B cell (primary cell): ENCODE results near the gene KRTAP20-3. TPM values are rescaled to one million over a fixed set of nuclear protein-coding genes. Genes with fewer than 3 reads are reported as not detected.

Source experiments
- ATAC-seq: fragments of 200-7000 bp; cut with Tn5 transposase; one replicate; pipeline ENCODE4 v1.10.0; 2021; ENCODE audit warnings: low read depth, mild to moderate bottlenecking, moderate number of reproducible peaks, moderate library complexity
- CTCF ChIA-PET: fragments of 350-600 bp; sonication (Branson Sonifier 250); formaldehyde crosslinking; loops from one replicate; lab custom pipeline; 2021; ENCODE audit warnings: antibody characterized with exemption, inconsistent platforms; lab: Charles Lee
- POLR2A ChIA-PET: fragments of 350-600 bp; sonication (Branson Sonifier 250); formaldehyde crosslinking; loops from one replicate; lab custom pipeline; 2021; ENCODE audit warnings: antibody characterized with exemption; lab: Charles Lee
- DNase-seq: peaks from one replicate; pipeline ENCODE4 v3.0.0; 2013
- H2AFZ ChIP-seq: 2 replicates; pipeline ENCODE4 v1.6.1; 2012; ENCODE audit warnings: mild to moderate bottlenecking, low read depth, low read length; ENCODE audit not compliant: insufficient read depth, poor library complexity, severe bottlenecking
- H3K27ac ChIP-seq, 2 donors: 1 replicate in 1 of 2; 2 replicates in 1 of 2; pipeline ENCODE4 v1.5.1; 2012 to 2013; ENCODE audit warnings: low read length in 2 of 2, mild to moderate bottlenecking in 2 of 2, moderate library complexity in 1 of 2
- H3K27me3 ChIP-seq, 4 experiments: fragments of 200-600 bp in 1 of 4; sonication (generic) in 1 of 4; replicated peaks in 1 of 4; 1 replicate in 2 of 4; 2 replicates in 2 of 4; pipeline versions ENCODE4 v1.6.1 to v1.7.0; 2013 to 2016; ENCODE audit warnings: low read length in 3 of 4, mild to moderate bottlenecking in 2 of 4, mixed read lengths in 1 of 4, moderate library complexity in 1 of 4; ENCODE audit not compliant: insufficient read depth in 4 of 4, control insufficient read depth in 3 of 4; ENCODE audit errors: control extremely low read depth in 1 of 4
- H3K36me3 ChIP-seq, 2 experiments: replicated peaks in 1 of 2; 1 replicate in 1 of 2; 2 replicates in 1 of 2; pipeline versions ENCODE4 v1.6.1 to v1.7.1; 2013; ENCODE audit warnings: low read length in 1 of 2; ENCODE audit not compliant: insufficient read depth in 2 of 2, control insufficient read depth in 1 of 2; ENCODE audit errors: control extremely low read depth in 1 of 2, extremely low read depth in 1 of 2
- H3K4me1 ChIP-seq, 2 donors: fragments of 200-600 bp in 1 of 2; sonication (generic) in 1 of 2; 1 replicate in 1 of 2; 2 replicates in 1 of 2; pipeline versions ENCODE4 v1.5.1 to v1.6.1; 2013 to 2017; ENCODE audit warnings: low read length in 2 of 2; ENCODE audit not compliant: control insufficient read depth in 2 of 2, insufficient read depth in 2 of 2
- H3K4me2 ChIP-seq: replicated peaks from 2 replicates; pipeline ENCODE3; 2012; ENCODE audit warnings: mild to moderate bottlenecking, low read depth, low read length; ENCODE audit not compliant: poor library complexity, severe bottlenecking
- H3K4me3 ChIP-seq, 5 experiments: fragments of 200-600 bp in 1 of 5; sonication (generic) in 1 of 5; 1 replicate in 3 of 5; 2 replicates in 2 of 5; pipeline versions ENCODE4 v1.5.1 to v1.7.0; 2011 to 2016; ENCODE audit warnings: low read length in 4 of 5, mild to moderate bottlenecking in 4 of 5, low read depth in 2 of 5, control low read depth in 1 of 5, moderate library complexity in 1 of 5; ENCODE audit not compliant: insufficient read depth in 1 of 5; ENCODE audit errors: control extremely low read depth in 1 of 5, extremely low read depth in 1 of 5
- H3K79me2 ChIP-seq: fragments of 200-600 bp; sonication (generic); one replicate; pipeline ENCODE4 v1.6.0; 2016; ENCODE audit warnings: low read length; ENCODE audit not compliant: control insufficient read depth, insufficient read depth
- H3K9ac ChIP-seq: fragments of 200-600 bp; sonication (generic); 2 replicates; pipeline ENCODE4 v1.6.1; 2017; ENCODE audit warnings: mild to moderate bottlenecking, low read length, moderate library complexity
- H3K9me3 ChIP-seq, 3 donors: one replicate each; pipeline versions ENCODE4 v1.6.1 to v1.7.1; 2013; ENCODE audit warnings: low read length in 2 of 3; ENCODE audit not compliant: control insufficient read depth in 2 of 3, insufficient read depth in 1 of 3; ENCODE audit errors: control extremely low read depth in 1 of 3
- H4K20me1 ChIP-seq: 2 replicates; pipeline ENCODE4 v1.6.0; 2012; ENCODE audit warnings: mild to moderate bottlenecking, low read length; ENCODE audit not compliant: insufficient read depth, control insufficient read depth, poor library complexity, severe bottlenecking
- H3K27ac Mint-ChIP-seq: one replicate; pipeline ENCODE4 v1.8.0; 2021; ENCODE audit warnings: mixed read lengths
- H3K27me3 Mint-ChIP-seq: one replicate; pipeline ENCODE4 v1.8.0; 2021; ENCODE audit warnings: mixed read lengths
- H3K4me1 Mint-ChIP-seq: one replicate; pipeline ENCODE4 v1.8.0; 2021; ENCODE audit warnings: mixed read lengths
- H3K4me3 Mint-ChIP-seq: one replicate; pipeline ENCODE4 v1.8.0; 2021; ENCODE audit warnings: mixed read lengths
- H3K9me3 Mint-ChIP-seq: one replicate; pipeline ENCODE4 v1.8.0; 2022; ENCODE audit warnings: mixed read lengths; ENCODE audit not compliant: insufficient read depth
- CTCF ChIP-seq: fragments of 200-600 bp; IDR thresholded peaks from one replicate; pipeline ENCODE4 v1.8.0; 2022; ENCODE audit warnings: antibody characterized with exemption, mild to moderate bottlenecking
- EZH2 ChIP-seq: IDR thresholded peaks from 2 replicates; pipeline ENCODE4 v1.6.1; 2012; ENCODE audit warnings: borderline replicate concordance, low read depth, mild to moderate bottlenecking, moderate library complexity, low read length; ENCODE audit not compliant: insufficient read depth, poor library complexity, severe bottlenecking
- WGBS: methylation state at CpG from one replicate; pipeline ENCODE4 v1.1.5; 2013; ENCODE audit warnings: missing lambda C conversion rate; ENCODE audit not compliant: insufficient coverage; 5-methylcytosine and 5-hydroxymethylcytosine counted together
- intact Hi-C: fragments of 100-400 bp; cut with micrococcal nuclease; formaldehyde crosslinking; loops from one replicate; pipeline ENCODE4 v1.10.0; 2022
- polyA plus RNA-seq: library from polyadenylated mRNA; depleted of rRNA; stranded (reverse); fragments of >200 nt; gene quantifications from 2 replicates; pipeline ENCODE4 v1.2.3, GENCODE V29; 2012
- total RNA-seq, 2 donors: library from RNA; stranded (reverse); fragments of 120-200 nt in 1 of 2; gene quantifications; 1 replicate in 1 of 2; 2 replicates in 1 of 2; pipeline versions ENCODE4 v1.2.3 to v1.2.4, GENCODE V29; 2013 to 2022

The KRTAP20-3 gene
- total and polyA plus RNA-seq, 2 donors (not counting 1 experiment from before 2014, with no cell fraction given), result not detected

DNA sequence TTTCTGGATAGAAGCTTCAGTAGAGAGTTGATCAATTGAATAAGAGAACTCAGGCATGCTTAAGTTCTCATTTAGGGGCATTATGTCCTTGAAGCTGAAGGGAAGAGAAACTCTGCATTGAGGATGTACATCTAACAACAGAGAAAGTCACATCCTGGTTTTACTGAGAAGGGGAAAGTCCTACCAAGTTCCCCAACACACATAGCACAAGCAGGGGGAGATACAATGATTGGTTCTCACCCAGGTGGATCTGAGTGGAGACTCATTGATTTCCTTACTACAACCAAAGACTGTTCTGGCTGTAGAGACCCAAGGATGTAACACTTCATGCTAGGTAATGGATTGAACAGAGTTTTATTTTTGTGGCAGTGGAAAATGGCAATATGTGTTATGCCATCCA lies 27.5 kb upstream of the KRTAP20-3 start:
- DNase-seq (no peak), ATAC-seq (no peak)
- CTCF ChIA-PET, result no interaction called here
- Histone ChIP-seq H3K9ac (no peak overlapping the region), H3K4me1 (no peaks in the 10 kb centered on the region), H3K36me3 (no peaks in the 10 kb centered on the region), H3K9me3 (peaks cover 0 to 3% (median 0%) of the 10 kb centered on the region in 3 donors), H3K27me3 (no peaks in the 10 kb centered on the region), H4K20me1 (no peaks in the 10 kb centered on the region), H3K4me3 (no peak overlapping the region), H3K4me2 (no peak overlapping the region), H3K27ac (no peak overlapping the region), H2AFZ (no peak overlapping the region), H3K79me2 (no peaks in the 10 kb centered on the region)
- intact Hi-C loops, result no loop called here
- no peak overlapping the region for H3K4me3 Mint-ChIP-seq
- no peak overlapping the region for H3K27ac Mint-ChIP-seq
- no peak for TF ChIP-seq EZH2
- no peak for TF ChIP-seq CTCF
- H3K9me3 Mint-ChIP-seq, result peaks cover 9% of the 10 kb centered on the region
- no peaks in the 10 kb centered on the region for H3K4me1 Mint-ChIP-seq
- no peaks in the 10 kb centered on the region for H3K27me3 Mint-ChIP-seq
- POLR2A ChIA-PET, result no interaction called here

GRCh38 chr21:30616125-30616524 lies 26.5 kb upstream of the KRTAP20-3 start, which contains the start of gene KRTAP20-1:
Gene KRTAP20-1 (plus strand): TSS chr21:30616425. CDS start chr21:30616455, 30 bp downstream.
- no peaks in the 10 kb centered on the region for H3K79me2 ChIP-seq
- no peak for ATAC-seq
- no peaks in the 10 kb centered on the region for H3K4me1 Mint-ChIP-seq
- peaks cover 0 to 5% (median 0%) of the 10 kb centered on the region in 3 donors for H3K9me3 ChIP-seq
- H3K4me3 Mint-ChIP-seq, result no peak within 1 kb of the TSS
- no CpG with 5 or more reads among the region's 2 CpGs for WGBS
- no peaks in the 10 kb centered on the region for H3K36me3 ChIP-seq
- H3K4me3 ChIP-seq, result no peak within 1 kb of the TSS
- POLR2A ChIA-PET, result no interaction called here
- peaks cover under 1% of the 10 kb centered on the region for H3K9me3 Mint-ChIP-seq
- H3K4me2 ChIP-seq, result no peak within 1 kb of the TSS
- no peak within 1 kb of the TSS for H2AFZ ChIP-seq
- no peak within 1 kb of the TSS for H3K27ac Mint-ChIP-seq
- H4K20me1 ChIP-seq, result no peaks in the 10 kb centered on the region
- H3K27me3 ChIP-seq, result no peaks in the 10 kb centered on the region
- no peak for DNase-seq
- no peaks in the 10 kb centered on the region for H3K27me3 Mint-ChIP-seq
- CTCF ChIA-PET, result no interaction called here
- TF ChIP-seq EZH2 (no peak), CTCF (no peak)
- intact Hi-C loops, result no loop called here
- H3K27ac ChIP-seq, result no peak within 1 kb of the TSS
- no peak within 1 kb of the TSS for H3K9ac ChIP-seq
- H3K4me1 ChIP-seq, result no peaks in the 10 kb centered on the region
